ENCODE results near the gene TNS3.
A peak's percentile ranks its signal among the peaks of the same experiment; 100 is the strongest.
"Not testable (repeated sequence)": the region's sequence is repeated elsewhere in the genome, so short reads cannot be mapped to it uniquely, and the experiment has no call there.

Gene TNS3

DNA sequence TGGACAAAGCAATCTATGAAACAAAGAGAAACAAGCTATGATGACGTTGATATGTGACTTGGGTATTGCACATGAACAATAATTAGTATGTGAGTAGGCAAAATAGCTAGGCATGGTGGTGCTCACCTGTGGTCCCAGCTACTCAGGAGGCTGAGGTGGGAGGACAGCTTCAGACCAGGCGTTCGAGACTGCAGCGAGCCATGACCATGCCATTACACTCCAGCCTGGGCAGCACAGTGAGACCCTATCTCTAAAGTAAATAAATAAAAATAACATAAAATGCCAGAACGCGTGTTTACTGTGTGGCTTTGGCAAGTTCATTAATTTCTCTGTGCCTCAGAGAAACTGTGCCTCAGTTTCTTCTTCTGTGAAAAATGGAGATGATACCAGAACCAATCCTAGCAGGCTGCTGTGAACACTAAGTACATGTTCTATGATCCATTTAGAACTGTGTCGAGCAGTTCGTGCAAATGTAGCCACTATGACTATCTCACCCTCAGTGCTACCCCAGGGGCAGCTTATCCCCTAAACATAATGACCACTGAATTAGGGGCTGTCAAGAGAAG, 9.3 kb upstream of the TNS3 start:
- TF ChIP-seq, protein P1, sequence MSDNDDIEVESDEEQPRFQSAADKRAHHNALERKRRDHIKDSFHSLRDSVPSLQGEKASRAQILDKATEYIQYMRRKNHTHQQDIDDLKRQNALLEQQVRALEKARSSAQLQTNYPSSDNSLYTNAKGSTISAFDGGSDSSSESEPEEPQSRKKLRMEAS (IDR thresholded peaks at IDR 0.05; ENCODE audit: low read depth, low read length) = no peak
- TF ChIP-seq POLR2A (IDR thresholded peaks at IDR 0.05; ENCODE audit: extremely low read depth, insufficient read length) = no peak
- TF ChIP-seq MYC (IDR thresholded peaks at IDR 0.05; ENCODE audit: low read depth, low read length) = no peak
- TF ChIP-seq CTCF (IDR thresholded peaks at IDR 0.05; ENCODE audit: low read depth, low read length) = no peak
- no peak for DNase-seq (ENCODE audit: low read depth)
- no peak overlapping the region for H3K4me3 ChIP-seq (ENCODE audit: low read depth, low read length)

- DNase-seq (ENCODE audit: low read depth); H3K4me3 ChIP-seq (ENCODE audit: low read depth, low read length): not testable (repeated sequence)
Observed at GRCh38 chr7:47590215-47590614, 8.3 kb upstream of the TNS3 start.

DNA sequence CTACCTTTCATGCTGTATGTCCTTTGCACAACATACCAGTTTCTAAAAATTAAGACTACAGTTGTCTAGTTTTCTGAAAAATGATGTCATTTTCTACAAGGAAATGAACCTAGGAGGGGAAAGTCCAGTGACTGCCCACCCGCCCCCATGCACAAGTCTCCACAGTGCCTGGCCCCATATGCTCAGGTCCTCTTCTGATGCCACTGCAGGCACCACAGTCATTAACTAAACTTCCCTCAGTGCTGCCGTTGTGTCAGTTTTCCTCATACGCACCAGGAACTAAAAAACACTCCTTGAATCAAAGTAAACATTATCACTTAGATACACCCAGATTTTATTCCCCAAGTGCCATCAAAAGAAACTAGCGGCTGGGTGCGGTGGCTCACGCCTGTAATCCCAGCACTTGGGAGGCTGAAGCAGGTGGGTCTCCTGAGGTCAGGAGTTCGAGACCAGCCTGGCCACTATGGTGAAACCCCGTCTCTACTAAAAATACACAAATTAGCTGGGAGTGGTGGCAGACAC, 6.9 kb upstream of the TNS3 start:
- DNase-seq (ENCODE audit: low read depth) = no peak

GRCh38 chr7:47587976-47588375, 6.1 kb upstream of the TNS3 start:
- no peak for DNase-seq (ENCODE audit: low read depth)
- no peak for TF ChIP-seq MYC (IDR thresholded peaks at IDR 0.05; ENCODE audit: low read depth, low read length)
- TF ChIP-seq CTCF (IDR thresholded peaks at IDR 0.05; ENCODE audit: low read depth, low read length) = no peak
- TF ChIP-seq, protein P1 (IDR thresholded peaks at IDR 0.05; ENCODE audit: low read depth, low read length) = no peak
- no peak for TF ChIP-seq POLR2A (IDR thresholded peaks at IDR 0.05; ENCODE audit: extremely low read depth, insufficient read length)
- H3K4me3 ChIP-seq (ENCODE audit: low read depth, low read length) = no peak overlapping the region

More for the DNA sequence above, 6.9 kb upstream of the TNS3 start:
- H3K4me3 ChIP-seq (ENCODE audit: low read depth, low read length) = no peak overlapping the region
- TF ChIP-seq, protein P1 (IDR thresholded peaks at IDR 0.05; ENCODE audit: low read depth, low read length) = no peak
- TF ChIP-seq POLR2A (IDR thresholded peaks at IDR 0.05; ENCODE audit: extremely low read depth, insufficient read length) = no peak
- no peak for TF ChIP-seq CTCF (IDR thresholded peaks at IDR 0.05; ENCODE audit: low read depth, low read length)
- TF ChIP-seq MYC (IDR thresholded peaks at IDR 0.05; ENCODE audit: low read depth, low read length) = no peak

GRCh38 chr7:47587351-47587750, 5.4 kb upstream of the TNS3 start:
- H3K4me3 ChIP-seq (ENCODE audit: low read depth, low read length) = no peak overlapping the region
- TF ChIP-seq CTCF (IDR thresholded peaks at IDR 0.05; ENCODE audit: low read depth, low read length) = no peak
- TF ChIP-seq POLR2A (IDR thresholded peaks at IDR 0.05; ENCODE audit: extremely low read depth, insufficient read length) = no peak
- TF ChIP-seq, protein P1 (IDR thresholded peaks at IDR 0.05; ENCODE audit: low read depth, low read length) = no peak
- peak; percentile 76 for DNase-seq (ENCODE audit: low read depth)

GRCh38 chr7:47586925-47587324, 5.0 kb upstream of the TNS3 start:
- no peak for TF ChIP-seq POLR2A (IDR thresholded peaks at IDR 0.05; ENCODE audit: extremely low read depth, insufficient read length)
- TF ChIP-seq MYC (IDR thresholded peaks at IDR 0.05; ENCODE audit: low read depth, low read length) = no peak
- TF ChIP-seq, protein P1 (IDR thresholded peaks at IDR 0.05; ENCODE audit: low read depth, low read length) = no peak
- no peak for TF ChIP-seq CTCF (IDR thresholded peaks at IDR 0.05; ENCODE audit: low read depth, low read length)
- H3K4me3 ChIP-seq (ENCODE audit: low read depth, low read length) = no peak overlapping the region
- no peak for DNase-seq (ENCODE audit: low read depth)

GRCh38 chr7:47586161-47586670, 4.3 kb upstream of the TNS3 start:
- DNase-seq (ENCODE audit: low read depth) = peak; percentile 55
- not testable (repeated sequence) for H3K4me3 ChIP-seq (ENCODE audit: low read depth, low read length)
